ENCODE measurements around the gene CSGALNACT2. TPM values are rescaled to one million over a fixed set of nuclear protein-coding genes. Genes with fewer than 3 reads are reported as not detected.

CSGALNACT2 gene
- total RNA-seq, 1 experiment from 2014 or later, result 9.2 TPM

DNA sequence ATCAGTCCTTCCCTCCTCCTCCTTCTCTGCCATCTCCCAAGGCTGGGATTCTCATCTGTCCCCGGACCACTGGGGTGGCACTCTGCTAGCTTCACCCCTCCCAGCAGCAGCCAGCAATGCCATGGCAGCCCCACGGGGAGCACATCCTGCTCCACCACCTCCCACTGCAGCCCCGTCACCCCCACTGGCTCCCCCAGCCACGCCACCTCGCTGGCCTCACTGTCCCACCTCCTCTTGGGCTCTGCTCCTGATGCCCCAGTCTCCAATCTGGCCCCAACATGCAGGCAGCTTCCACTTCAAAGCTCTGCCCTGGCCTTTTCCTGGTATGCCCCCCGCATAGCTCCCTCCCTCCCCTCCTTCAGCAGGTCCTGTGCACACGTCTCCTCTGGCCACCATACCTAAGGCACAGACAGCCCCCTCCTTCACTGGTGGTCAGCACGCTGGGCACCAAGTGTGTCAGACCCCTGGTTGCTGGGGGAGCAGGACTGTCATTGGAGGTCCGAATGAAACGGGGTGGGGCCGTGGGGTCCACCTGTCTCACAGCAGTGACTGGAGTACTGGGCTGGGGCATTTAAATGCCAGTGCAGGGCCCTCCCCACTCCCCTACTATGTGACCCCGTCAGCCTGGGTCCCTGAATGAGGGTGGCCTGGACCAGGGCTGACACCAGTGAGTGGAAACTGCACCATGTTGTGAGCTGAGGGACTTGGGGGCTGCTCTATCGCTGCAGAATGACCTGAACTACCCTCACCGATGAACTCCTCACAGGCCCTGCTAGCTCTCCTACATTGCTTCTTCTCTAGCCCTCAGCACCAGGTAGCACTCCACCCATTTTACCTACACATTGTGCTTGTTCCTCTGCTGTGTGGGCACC is 89.9 kb downstream of the CSGALNACT2 start:
- no peaks in the 10 kb centered on the region for H3K36me3 ChIP-seq (ENCODE audit: insufficient read depth, low read length)
- no peak overlapping the region for H3K4me2 ChIP-seq (ENCODE audit: low read depth, low read length, poor library complexity, severe bottlenecking)
- H2AFZ ChIP-seq (ENCODE audit: low read length), result no peak overlapping the region
- DNase-seq, result no peak
- no peaks in the 10 kb centered on the region for H3K9me2 ChIP-seq (replicated peaks; ENCODE audit: insufficient read depth, low read length)
- no peaks in the 10 kb centered on the region for H3K9me3 ChIP-seq (ENCODE audit: low read length)
- no peak overlapping the region for H3K27ac ChIP-seq (ENCODE audit: low read length)
- no peaks in the 10 kb centered on the region for H3K27me3 ChIP-seq (ENCODE audit: low read length)
- no peaks in the 10 kb centered on the region for H3K79me2 ChIP-seq (ENCODE audit: low read length)
- no peak overlapping the region for H3K4me3 ChIP-seq (ENCODE audit: low read length)
- H4K20me1 ChIP-seq (ENCODE audit: insufficient read depth, low read depth, low read length), result no peaks in the 10 kb centered on the region; the same call in 1 of the 2 replicates
- no peak overlapping the region for H3K9ac ChIP-seq (ENCODE audit: low read length)
- H3K4me1 ChIP-seq (ENCODE audit: low read length), result no peaks in the 10 kb centered on the region

DNA sequence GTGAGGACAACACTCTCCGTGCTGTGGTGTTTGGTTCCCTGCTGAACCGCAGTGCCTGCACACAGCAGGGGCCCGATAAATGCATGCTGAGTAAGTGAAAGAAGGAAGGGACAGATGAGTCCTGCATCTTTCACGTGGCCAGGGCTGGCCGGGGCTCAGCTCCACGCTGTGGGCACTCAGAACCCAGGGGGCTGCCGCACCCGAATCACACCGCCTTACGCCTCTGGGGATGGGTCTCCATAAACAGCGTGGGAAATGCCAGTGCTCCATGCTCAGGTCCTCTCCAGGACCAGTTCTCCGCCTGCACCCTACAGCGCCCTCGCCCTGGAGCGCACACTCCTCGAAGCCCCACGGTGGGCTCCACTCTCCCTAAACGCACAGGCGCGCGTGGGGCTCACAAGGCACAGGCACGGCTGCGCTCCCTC is 90.5 kb downstream of the CSGALNACT2 start:
- H3K9me3 ChIP-seq (ENCODE audit: low read length), result no peaks in the 10 kb centered on the region
- H3K27ac ChIP-seq (ENCODE audit: low read length), result no peak overlapping the region
- H3K79me2 ChIP-seq (ENCODE audit: low read length), result no peaks in the 10 kb centered on the region
- no peaks in the 10 kb centered on the region for H3K9me2 ChIP-seq (replicated peaks; ENCODE audit: insufficient read depth, low read length)
- H3K4me1 ChIP-seq (ENCODE audit: low read length), result no peaks in the 10 kb centered on the region
- H3K4me2 ChIP-seq (ENCODE audit: low read depth, low read length, poor library complexity, severe bottlenecking), result no peak overlapping the region
- no peaks in the 10 kb centered on the region for H3K36me3 ChIP-seq (ENCODE audit: insufficient read depth, low read length)
- H2AFZ ChIP-seq (ENCODE audit: low read length), result no peak overlapping the region
- no peak overlapping the region for H3K9ac ChIP-seq (ENCODE audit: low read length)
- no peaks in the 10 kb centered on the region; the same call in 1 of the 2 replicates for H4K20me1 ChIP-seq (ENCODE audit: insufficient read depth, low read depth, low read length)
- DNase-seq, result no peak
- no peak overlapping the region for H3K4me3 ChIP-seq (ENCODE audit: low read length)
- no peaks in the 10 kb centered on the region for H3K27me3 ChIP-seq (ENCODE audit: low read length)

DNA sequence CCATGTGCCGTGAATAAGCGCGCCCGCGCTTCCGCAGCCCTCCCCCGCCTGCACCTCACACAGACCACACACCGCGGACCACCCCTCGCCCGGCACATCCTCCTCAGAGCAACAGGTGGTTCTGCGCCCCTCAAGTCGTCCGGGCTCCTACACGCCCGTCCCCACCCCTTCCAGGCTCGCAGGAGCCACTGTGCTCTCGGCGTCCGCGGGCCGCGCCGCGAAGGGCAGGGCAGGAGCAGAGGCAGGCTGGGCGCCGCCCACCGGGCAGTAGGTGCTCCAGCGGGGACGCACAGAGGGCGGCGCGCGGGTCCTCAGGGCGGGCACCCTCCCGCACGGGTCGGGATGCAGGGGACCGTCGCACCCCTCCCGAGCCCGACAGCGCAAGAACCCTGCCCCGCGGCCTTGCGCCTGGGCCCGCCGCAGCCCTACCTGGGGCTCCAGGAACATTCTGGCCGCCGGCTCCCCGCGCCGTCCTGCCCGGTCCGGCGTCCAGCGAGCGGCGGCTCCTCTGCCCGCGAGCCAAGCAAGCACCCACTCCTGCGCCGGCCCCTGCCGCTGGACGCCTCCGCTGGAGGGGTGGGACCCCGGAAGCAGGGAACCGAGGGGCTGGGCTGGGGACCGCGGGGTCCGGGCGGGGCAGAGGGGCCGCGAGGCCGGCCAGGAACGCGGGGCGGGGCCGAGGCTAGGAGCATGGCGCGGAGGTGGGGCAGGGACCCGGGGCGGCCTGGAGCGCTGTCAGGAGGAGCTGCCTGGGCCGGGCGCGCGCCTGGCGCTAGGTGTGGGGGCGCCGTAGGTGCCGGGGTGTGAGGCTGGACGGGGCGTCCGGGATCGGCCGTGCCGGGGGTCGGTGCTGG is 91.2 kb downstream of the CSGALNACT2 start:
- H3K4me1 ChIP-seq (ENCODE audit: low read length), result no peaks in the 10 kb centered on the region
- no peak overlapping the region for H2AFZ ChIP-seq (ENCODE audit: low read length)
- no peaks in the 10 kb centered on the region; the same call in 1 of the 2 replicates for H4K20me1 ChIP-seq (ENCODE audit: insufficient read depth, low read depth, low read length)
- no peaks in the 10 kb centered on the region for H3K9me3 ChIP-seq (ENCODE audit: low read length)
- H3K27ac ChIP-seq (ENCODE audit: low read length), result no peak overlapping the region
- no peak overlapping the region for H3K4me3 ChIP-seq (ENCODE audit: low read length)
- H3K36me3 ChIP-seq (ENCODE audit: insufficient read depth, low read length), result no peaks in the 10 kb centered on the region
- H3K79me2 ChIP-seq (ENCODE audit: low read length), result no peaks in the 10 kb centered on the region
- H3K9ac ChIP-seq (ENCODE audit: low read length), result no peak overlapping the region
- no peak for DNase-seq
- H3K27me3 ChIP-seq (ENCODE audit: low read length), result no peaks in the 10 kb centered on the region
- no peaks in the 10 kb centered on the region for H3K9me2 ChIP-seq (replicated peaks; ENCODE audit: insufficient read depth, low read length)
- H3K4me2 ChIP-seq (ENCODE audit: low read depth, low read length, poor library complexity, severe bottlenecking), result no peak overlapping the region

GRCh38 chr10:43230101-43230908 is 92.1 kb downstream of the CSGALNACT2 start:
- H3K27ac ChIP-seq (ENCODE audit: low read length), result no peak overlapping the region
- H3K4me1 ChIP-seq (ENCODE audit: low read length), result no peaks in the 10 kb centered on the region
- no peaks in the 10 kb centered on the region for H3K9me2 ChIP-seq (replicated peaks; ENCODE audit: insufficient read depth, low read length)
- no peak overlapping the region for H3K4me2 ChIP-seq (ENCODE audit: low read depth, low read length, poor library complexity, severe bottlenecking)
- H3K9me3 ChIP-seq (ENCODE audit: low read length), result no peaks in the 10 kb centered on the region
- no peak overlapping the region for H3K4me3 ChIP-seq (ENCODE audit: low read length)
- H2AFZ ChIP-seq (ENCODE audit: low read length), result no peak overlapping the region
- H3K79me2 ChIP-seq (ENCODE audit: low read length), result no peaks in the 10 kb centered on the region
- H3K27me3 ChIP-seq (ENCODE audit: low read length), result no peaks in the 10 kb centered on the region
- H3K9ac ChIP-seq (ENCODE audit: low read length), result no peak overlapping the region
- H4K20me1 ChIP-seq (ENCODE audit: insufficient read depth, low read depth, low read length), result no peaks in the 10 kb centered on the region
- H3K36me3 ChIP-seq (ENCODE audit: insufficient read depth, low read length), result no peaks in the 10 kb centered on the region
- DNase-seq, result no peak

- Histone ChIP-seq H3K79me2 (ENCODE audit: low read length) (no peaks in the 10 kb centered on the region), H3K9me2 (replicated peaks; ENCODE audit: insufficient read depth, low read length) (no peaks in the 10 kb centered on the region), H3K4me1 (ENCODE audit: low read length) (no peaks in the 10 kb centered on the region), H3K36me3 (ENCODE audit: insufficient read depth, low read length) (no peaks in the 10 kb centered on the region), H2AFZ (ENCODE audit: low read length) (no peak overlapping the region), H3K9ac (ENCODE audit: low read length) (no peak overlapping the region), H3K9me3 (ENCODE audit: low read length) (no peaks in the 10 kb centered on the region), H3K4me2 (ENCODE audit: low read depth, low read length, poor library complexity, severe bottlenecking) (no peak overlapping the region), H4K20me1 (ENCODE audit: insufficient read depth, low read depth, low read length) (no peaks in the 10 kb centered on the region), H3K27me3 (ENCODE audit: low read length) (no peaks in the 10 kb centered on the region), H3K27ac (ENCODE audit: low read length) (no peak overlapping the region), H3K4me3 (ENCODE audit: low read length) (no peak overlapping the region)
- DNase-seq, result no peak
These were observed 92.8 kb downstream of the CSGALNACT2 start for GRCh38 chr10:43230909-43231522.

GRCh38 chr10:43231523-43232078 is 93.4 kb downstream of the CSGALNACT2 start:
- no peak for DNase-seq
- no peaks in the 10 kb centered on the region for H4K20me1 ChIP-seq (ENCODE audit: insufficient read depth, low read depth, low read length)
- no peaks in the 10 kb centered on the region for H3K9me2 ChIP-seq (replicated peaks; ENCODE audit: insufficient read depth, low read length)
- no peaks in the 10 kb centered on the region for H3K79me2 ChIP-seq (ENCODE audit: low read length)
- no peaks in the 10 kb centered on the region for H3K9me3 ChIP-seq (ENCODE audit: low read length)
- H2AFZ ChIP-seq (ENCODE audit: low read length), result no peak overlapping the region
- H3K4me1 ChIP-seq (ENCODE audit: low read length), result no peaks in the 10 kb centered on the region
- H3K9ac ChIP-seq (ENCODE audit: low read length), result no peak overlapping the region
- H3K27me3 ChIP-seq (ENCODE audit: low read length), result no peaks in the 10 kb centered on the region
- no peaks in the 10 kb centered on the region for H3K36me3 ChIP-seq (ENCODE audit: insufficient read depth, low read length)
- H3K27ac ChIP-seq (ENCODE audit: low read length), result no peak overlapping the region
- H3K4me3 ChIP-seq (ENCODE audit: low read length), result no peak overlapping the region
- no peak overlapping the region for H3K4me2 ChIP-seq (ENCODE audit: low read depth, low read length, poor library complexity, severe bottlenecking)

GRCh38 chr10:43233601-43234430 is 95.6 kb downstream of the CSGALNACT2 start:
- Histone ChIP-seq H3K4me1 (ENCODE audit: low read length) (no peaks in the 10 kb centered on the region), H2AFZ (ENCODE audit: low read length) (no peak overlapping the region), H3K27me3 (ENCODE audit: low read length) (no peaks in the 10 kb centered on the region), H3K9ac (ENCODE audit: low read length) (no peak overlapping the region), H3K9me3 (ENCODE audit: low read length) (no peaks in the 10 kb centered on the region), H3K9me2 (replicated peaks; ENCODE audit: insufficient read depth, low read length) (no peaks in the 10 kb centered on the region), H3K79me2 (ENCODE audit: low read length) (no peaks in the 10 kb centered on the region), H3K4me2 (ENCODE audit: low read depth, low read length, poor library complexity, severe bottlenecking) (no peak overlapping the region), H3K4me3 (ENCODE audit: low read length) (no peak overlapping the region), H3K27ac (ENCODE audit: low read length) (no peak overlapping the region), H4K20me1 (ENCODE audit: insufficient read depth, low read depth, low read length) (no peaks in the 10 kb centered on the region), H3K36me3 (ENCODE audit: insufficient read depth, low read length) (no peaks in the 10 kb centered on the region)
- no peak for DNase-seq

Measured in Karpas-422 (cell line).